ENCODE data around the gene XPR1.

DNA sequence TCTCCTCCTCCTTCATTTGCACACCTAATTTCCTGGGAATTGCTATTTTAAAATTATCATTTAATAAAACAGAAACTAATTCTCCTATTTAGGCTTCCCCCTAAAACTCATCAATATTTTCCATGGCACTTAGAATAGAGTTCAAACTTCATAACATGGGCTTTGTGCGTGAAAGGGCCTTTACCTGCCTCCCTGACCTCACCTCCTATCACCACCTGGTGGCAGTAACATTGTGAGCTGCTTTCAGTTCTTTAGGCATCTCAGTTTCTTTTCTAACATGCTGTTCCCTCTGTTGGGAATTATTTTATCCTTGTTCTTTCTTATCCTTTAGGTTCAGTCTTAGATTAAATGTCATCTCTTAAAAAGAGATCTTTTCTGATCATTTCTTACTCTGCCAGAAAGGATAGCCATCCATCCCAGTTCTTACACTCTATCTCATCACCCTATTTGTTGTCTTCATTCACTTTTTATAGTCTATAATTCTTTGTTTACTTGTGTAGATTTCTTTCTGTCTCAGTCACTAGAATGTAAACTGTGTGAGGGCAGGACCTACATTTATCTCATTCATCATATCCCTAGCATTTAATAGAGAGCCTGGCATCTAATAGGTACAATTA is 147.1 kb downstream of the XPR1 start:
- TF ChIP-seq POLR2A (IDR thresholded peaks at IDR 0.05) = no peak
- TF ChIP-seq POLR2AphosphoS5 (IDR thresholded peaks at IDR 0.05) = no peak
- TF ChIP-seq, protein P1, sequence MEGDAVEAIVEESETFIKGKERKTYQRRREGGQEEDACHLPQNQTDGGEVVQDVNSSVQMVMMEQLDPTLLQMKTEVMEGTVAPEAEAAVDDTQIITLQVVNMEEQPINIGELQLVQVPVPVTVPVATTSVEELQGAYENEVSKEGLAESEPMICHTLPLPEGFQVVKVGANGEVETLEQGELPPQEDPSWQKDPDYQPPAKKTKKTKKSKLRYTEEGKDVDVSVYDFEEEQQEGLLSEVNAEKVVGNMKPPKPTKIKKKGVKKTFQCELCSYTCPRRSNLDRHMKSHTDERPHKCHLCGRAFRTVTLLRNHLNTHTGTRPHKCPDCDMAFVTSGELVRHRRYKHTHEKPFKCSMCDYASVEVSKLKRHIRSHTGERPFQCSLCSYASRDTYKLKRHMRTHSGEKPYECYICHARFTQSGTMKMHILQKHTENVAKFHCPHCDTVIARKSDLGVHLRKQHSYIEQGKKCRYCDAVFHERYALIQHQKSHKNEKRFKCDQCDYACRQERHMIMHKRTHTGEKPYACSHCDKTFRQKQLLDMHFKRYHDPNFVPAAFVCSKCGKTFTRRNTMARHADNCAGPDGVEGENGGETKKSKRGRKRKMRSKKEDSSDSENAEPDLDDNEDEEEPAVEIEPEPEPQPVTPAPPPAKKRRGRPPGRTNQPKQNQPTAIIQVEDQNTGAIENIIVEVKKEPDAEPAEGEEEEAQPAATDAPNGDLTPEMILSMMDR (IDR thresholded peaks at IDR 0.05) = no peak
